Midbrain (tissue), 1 donor: Measurements from ENCODE around the gene GLS2.
"Not testable (repeated sequence)": the region's sequence is repeated elsewhere in the genome, so short reads cannot be mapped to it uniquely, and the experiment has no call there.

Experiments used
- DNase-seq: peaks from one replicate; lab custom pipeline; 2025; lab: John Stamatoyannopoulos, UW

GLS2 gene

DNA sequence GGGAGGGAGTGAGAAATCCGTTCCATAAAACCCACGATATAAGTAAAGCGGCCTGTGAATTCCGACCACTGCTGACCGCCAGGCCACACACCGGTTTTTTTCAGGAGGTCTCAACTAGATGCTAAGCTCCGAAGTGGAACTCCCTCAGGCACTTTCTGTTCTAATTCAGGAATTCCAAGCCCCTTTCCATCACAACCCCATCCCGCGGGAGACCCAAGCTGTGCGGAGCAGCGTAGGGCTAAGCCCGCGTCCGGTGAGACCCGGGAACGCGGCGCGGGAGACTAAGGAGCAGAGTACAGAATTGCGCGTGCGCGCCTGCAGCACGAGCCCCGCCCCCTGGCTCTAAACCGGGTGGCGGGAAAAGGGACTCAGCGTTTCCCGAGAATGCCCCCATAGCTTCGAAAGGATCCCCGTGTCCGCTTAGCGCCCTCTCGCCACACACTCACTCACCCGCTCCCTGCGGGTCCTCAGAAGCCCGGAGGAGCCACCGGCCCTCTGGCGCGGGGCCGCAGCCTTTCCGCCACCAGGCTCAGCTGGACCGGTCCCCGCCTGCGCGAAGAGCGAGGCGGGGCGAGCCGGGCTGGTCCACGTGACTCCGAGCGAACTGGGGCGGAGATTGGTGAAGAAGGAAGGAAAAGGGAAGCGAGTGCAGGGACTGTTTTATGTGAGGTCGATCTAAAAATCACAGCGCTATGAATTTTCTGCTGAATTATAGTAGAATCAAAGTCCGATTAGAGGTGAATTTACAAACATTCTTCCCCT is 38.9 kb downstream of the GLS2 start, which contains the start of gene TIMELESS:
Gene TIMELESS, minus strand, starts transcription at position 567 of the 762 bp plus-strand sequence. CDS start 15,256 bp downstream, outside the sequence.
- DNase-seq, result peak; percentile 95

GRCh38 chr12:56443208-56443607 is 44.8 kb downstream of the GLS2 start:
- DNase-seq, result not testable (repeated sequence)

- no peak for DNase-seq
Observed at GRCh38 chr12:56437430-56438176, 50.4 kb downstream of the GLS2 start.

- no peak for DNase-seq
Observed at GRCh38 chr12:56434828-56435227, 53.1 kb downstream of the GLS2 start.

GRCh38 chr12:56431850-56432249 is 56.1 kb downstream of the GLS2 start:
- no peak for DNase-seq

GRCh38 chr12:56431288-56431687 is 56.7 kb downstream of the GLS2 start:
- no peak for DNase-seq

DNA sequence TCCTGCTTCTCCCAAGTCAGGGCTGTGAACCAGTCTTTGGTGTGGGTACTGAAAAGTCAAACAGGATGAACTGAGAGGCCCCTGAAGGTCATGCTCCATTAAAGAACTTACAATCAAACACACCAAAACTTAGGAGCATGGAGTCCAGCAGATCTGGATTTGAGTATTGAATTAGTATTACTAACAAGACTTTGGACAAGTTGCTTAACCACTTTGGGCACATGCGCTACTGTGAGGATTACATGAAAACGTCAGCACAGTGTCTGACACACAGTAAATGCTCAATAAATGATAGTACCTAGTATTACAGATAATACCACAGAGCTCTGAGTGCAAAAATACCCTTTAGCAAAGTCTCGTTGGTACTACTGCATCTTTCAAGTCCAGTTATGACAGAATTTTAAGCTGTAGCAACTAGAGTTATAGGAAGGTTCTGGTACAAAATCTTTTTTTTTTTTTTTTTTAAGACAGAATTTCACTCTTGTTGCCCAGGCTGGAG is 62.0 kb downstream of the GLS2 start:
- DNase-seq, result no peak

DNA sequence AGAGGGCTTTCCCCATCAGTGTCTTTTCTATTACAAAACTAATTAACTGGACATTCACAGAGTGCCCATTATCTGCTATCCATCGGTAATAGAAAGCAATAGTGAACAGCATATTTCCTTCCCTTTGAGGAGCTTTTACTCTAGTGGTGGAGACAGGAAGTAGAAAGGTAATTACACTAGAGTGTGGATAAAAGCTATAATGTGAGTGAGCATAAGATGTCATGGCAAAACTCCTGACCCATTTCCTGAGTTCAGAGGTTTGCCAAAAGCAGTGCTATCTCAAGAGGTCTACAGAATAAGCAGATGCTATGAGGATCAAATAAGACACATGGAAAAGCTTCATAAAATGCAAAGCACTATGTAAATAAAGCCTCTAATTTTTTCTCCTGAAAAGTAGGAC is 62.8 kb downstream of the GLS2 start:
- DNase-seq, result no peak
